OCI-LY3 (cell line): ENCODE measurements around the gene NBEA.

Experiments used
- H2AFZ ChIP-seq: fragments of 200-600, 300-600 bp; shearing (Covaris generic); 2 replicates; pipeline ENCODE4 v1.6.0; 2014; ENCODE audit warnings: antibody characterized with exemption, low read depth, low read length
- H3K27ac ChIP-seq: fragments of 200-600, 300-600 bp; sonication (generic); 2 replicates; pipeline ENCODE4 v1.5.1; 2014; ENCODE audit warnings: mild to moderate bottlenecking, low read length, moderate library complexity, mixed read lengths
- H3K27me3 ChIP-seq: fragments of 200-600, 300-600 bp; sonication (generic); 2 replicates; pipeline ENCODE4 v1.6.1; 2014; ENCODE audit warnings: low read depth, low read length, mixed read lengths
- H3K36me3 ChIP-seq: fragments of 200-600, 300-600 bp; sonication (generic); replicated peaks from 2 replicates; pipeline ENCODE3; 2014; ENCODE audit warnings: low read depth, low read length, mixed read lengths
- H3K4me1 ChIP-seq: fragments of 300-600, 200-600 bp; sonication (generic); 2 replicates; pipeline ENCODE4 v1.6.1; 2014; ENCODE audit warnings: low read length, mixed read lengths
- H3K4me2 ChIP-seq: fragments of 200-600, 300-600 bp; sonication (generic); 2 replicates; pipeline ENCODE4 v1.6.1; 2014; ENCODE audit warnings: low read length, mixed read lengths
- H3K4me3 ChIP-seq: fragments of 300-600, 200-600 bp; sonication (generic); 2 replicates; pipeline ENCODE4 v1.5.1; 2014; ENCODE audit warnings: antibody characterized with exemption, mild to moderate bottlenecking, low read length, moderate library complexity
- H3K79me2 ChIP-seq: fragments of 300-600, 200-600 bp; shearing (Covaris generic); 2 replicates; pipeline ENCODE4 v1.6.1; 2014; ENCODE audit warnings: mild to moderate bottlenecking, low read length, mixed read lengths
- H3K9ac ChIP-seq: fragments of 300-600, 200-600 bp; shearing (Covaris generic); 2 replicates; pipeline ENCODE4 v1.6.0; 2014; ENCODE audit warnings: mild to moderate bottlenecking, low read length, moderate library complexity
- H3K9me3 ChIP-seq: fragments of 200-600, 300-600 bp; shearing (Covaris generic); 2 replicates; pipeline ENCODE4 v1.6.1; 2014; ENCODE audit warnings: low read length, mixed read lengths; ENCODE audit not compliant: insufficient read depth
- H4K20me1 ChIP-seq: fragments of 200-600, 300-600 bp; sonication (generic); 2 replicates; pipeline ENCODE4 v1.6.1; 2016; ENCODE audit warnings: low read length, mixed read lengths; ENCODE audit not compliant: insufficient read depth
- EZH2phosphoT487 ChIP-seq: fragments of 200-600 bp; shearing (Covaris generic); IDR thresholded peaks from 2 replicates; pipeline ENCODE4 v1.6.1; 2018; ENCODE audit warnings: antibody characterized with exemption, mixed run types, low read depth
- TF ChIP-seq, protein P1 (sequence below): fragments of 200-600, 300-600 bp; sonication (generic); IDR thresholded peaks from 2 replicates; pipeline ENCODE4 v1.5.1; 2014; ENCODE audit warnings: antibody characterized with exemption, low read length, low read depth

The NBEA gene

DNA sequence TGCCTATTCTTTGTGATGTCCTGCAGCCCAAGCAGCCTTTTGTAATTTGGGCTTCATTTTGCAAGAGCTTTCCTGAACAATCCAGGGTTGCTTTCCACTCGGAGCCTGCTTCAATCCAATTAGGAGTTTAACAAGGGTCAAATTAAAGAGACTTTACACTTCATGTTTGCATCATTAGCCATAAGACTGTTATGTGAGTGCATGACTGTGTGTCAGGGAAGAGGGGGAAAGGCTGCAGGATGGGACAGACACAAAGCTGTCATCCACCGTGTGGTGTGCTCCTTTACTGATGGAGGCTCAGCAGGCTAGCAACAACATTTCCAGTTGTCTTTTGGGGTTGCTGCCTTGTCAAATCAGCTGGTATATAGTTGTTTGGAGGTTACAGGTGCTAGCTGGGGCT, 558.1 kb downstream of the NBEA start:
- Histone ChIP-seq H3K9ac (no peak overlapping the region), H3K9me3 (no peaks in the 10 kb centered on the region), H3K27ac (no peak overlapping the region), H3K4me2 (no peak overlapping the region), H3K27me3 (no peaks in the 10 kb centered on the region), H4K20me1 (no peaks in the 10 kb centered on the region), H2AFZ (no peak overlapping the region), H3K79me2 (no peaks in the 10 kb centered on the region), H3K4me3 (no peak overlapping the region), H3K36me3 (no peaks in the 10 kb centered on the region), H3K4me1 (peaks cover 3% of the 10 kb centered on the region; the same call in 1 of the 2 replicates)
- no peak for TF ChIP-seq EZH2phosphoT487
- TF ChIP-seq, protein P1, sequence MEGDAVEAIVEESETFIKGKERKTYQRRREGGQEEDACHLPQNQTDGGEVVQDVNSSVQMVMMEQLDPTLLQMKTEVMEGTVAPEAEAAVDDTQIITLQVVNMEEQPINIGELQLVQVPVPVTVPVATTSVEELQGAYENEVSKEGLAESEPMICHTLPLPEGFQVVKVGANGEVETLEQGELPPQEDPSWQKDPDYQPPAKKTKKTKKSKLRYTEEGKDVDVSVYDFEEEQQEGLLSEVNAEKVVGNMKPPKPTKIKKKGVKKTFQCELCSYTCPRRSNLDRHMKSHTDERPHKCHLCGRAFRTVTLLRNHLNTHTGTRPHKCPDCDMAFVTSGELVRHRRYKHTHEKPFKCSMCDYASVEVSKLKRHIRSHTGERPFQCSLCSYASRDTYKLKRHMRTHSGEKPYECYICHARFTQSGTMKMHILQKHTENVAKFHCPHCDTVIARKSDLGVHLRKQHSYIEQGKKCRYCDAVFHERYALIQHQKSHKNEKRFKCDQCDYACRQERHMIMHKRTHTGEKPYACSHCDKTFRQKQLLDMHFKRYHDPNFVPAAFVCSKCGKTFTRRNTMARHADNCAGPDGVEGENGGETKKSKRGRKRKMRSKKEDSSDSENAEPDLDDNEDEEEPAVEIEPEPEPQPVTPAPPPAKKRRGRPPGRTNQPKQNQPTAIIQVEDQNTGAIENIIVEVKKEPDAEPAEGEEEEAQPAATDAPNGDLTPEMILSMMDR, result no peak

DNA sequence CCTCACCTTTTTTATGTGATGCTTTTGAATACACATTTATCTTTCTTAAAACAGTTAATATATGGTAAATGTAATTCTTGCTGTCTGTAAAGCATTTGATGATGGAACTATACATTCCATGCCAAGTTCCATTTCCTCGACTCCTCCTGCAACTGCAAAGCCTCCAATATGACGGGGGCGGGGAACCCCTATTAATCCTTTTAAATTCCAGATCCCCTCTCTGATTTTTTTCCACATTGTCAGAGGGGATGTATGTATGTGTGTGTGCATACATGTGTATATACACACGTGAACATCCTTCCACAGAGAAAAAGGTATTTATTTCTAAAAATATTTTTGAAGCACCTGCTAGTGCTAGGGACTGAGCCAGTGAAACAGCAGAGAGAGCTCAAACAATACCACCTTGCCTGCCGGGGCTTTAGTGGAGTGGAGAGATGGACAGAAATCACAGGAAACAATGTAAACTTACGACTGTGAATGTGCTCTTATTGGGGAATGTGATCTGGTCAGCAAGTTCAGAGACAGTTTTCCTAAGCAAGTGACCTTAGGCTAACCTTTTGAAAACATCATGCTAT, 559.7 kb downstream of the NBEA start:
- no peak overlapping the region for H3K4me2 ChIP-seq

DNA sequence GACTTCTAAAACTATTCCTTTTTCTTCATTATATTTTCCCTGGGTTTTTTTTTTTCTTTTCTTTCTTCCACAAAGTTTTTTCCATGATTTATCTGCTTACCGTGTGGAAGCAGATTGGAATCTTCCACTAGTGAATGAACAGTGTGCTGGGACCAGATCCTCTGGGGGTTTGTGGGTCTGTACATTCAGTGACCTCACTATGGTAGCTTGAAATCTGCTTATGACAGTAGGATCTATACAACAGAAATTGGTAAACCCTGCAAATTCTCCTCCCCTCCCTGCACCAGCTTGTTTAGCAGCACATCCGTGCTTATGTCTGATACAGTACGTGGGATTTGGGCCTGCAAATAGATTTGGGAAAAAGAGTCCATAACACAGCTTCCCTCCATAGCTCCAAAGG, 560.4 kb downstream of the NBEA start:
- no peak overlapping the region for H2AFZ ChIP-seq
- H3K27me3 ChIP-seq, result no peaks in the 10 kb centered on the region
- no peak overlapping the region for H3K4me2 ChIP-seq
- no peaks in the 10 kb centered on the region for H3K79me2 ChIP-seq
- H3K4me3 ChIP-seq, result no peak overlapping the region
- H3K9me3 ChIP-seq, result no peaks in the 10 kb centered on the region
- no peaks in the 10 kb centered on the region for H3K36me3 ChIP-seq
- H3K27ac ChIP-seq, result no peak overlapping the region
- H3K9ac ChIP-seq, result no peak overlapping the region
- TF ChIP-seq EZH2phosphoT487, result no peak
- TF ChIP-seq, protein P1, result no peak
- H3K4me1 ChIP-seq, result no peaks in the 10 kb centered on the region
- no peaks in the 10 kb centered on the region for H4K20me1 ChIP-seq

More for the DNA sequence above, 559.7 kb downstream of the NBEA start:
- H3K27me3 ChIP-seq, result no peaks in the 10 kb centered on the region
- H3K36me3 ChIP-seq, result no peaks in the 10 kb centered on the region
- H3K9ac ChIP-seq, result no peak overlapping the region
- no peaks in the 10 kb centered on the region for H3K9me3 ChIP-seq
- TF ChIP-seq, protein P1, result no peak
- no peak for TF ChIP-seq EZH2phosphoT487
- H3K4me3 ChIP-seq, result no peak overlapping the region
- no peaks in the 10 kb centered on the region for H3K79me2 ChIP-seq
- H4K20me1 ChIP-seq, result no peaks in the 10 kb centered on the region
- H3K27ac ChIP-seq, result no peak overlapping the region
- no peaks in the 10 kb centered on the region for H3K4me1 ChIP-seq
- no peak overlapping the region for H2AFZ ChIP-seq

DNA sequence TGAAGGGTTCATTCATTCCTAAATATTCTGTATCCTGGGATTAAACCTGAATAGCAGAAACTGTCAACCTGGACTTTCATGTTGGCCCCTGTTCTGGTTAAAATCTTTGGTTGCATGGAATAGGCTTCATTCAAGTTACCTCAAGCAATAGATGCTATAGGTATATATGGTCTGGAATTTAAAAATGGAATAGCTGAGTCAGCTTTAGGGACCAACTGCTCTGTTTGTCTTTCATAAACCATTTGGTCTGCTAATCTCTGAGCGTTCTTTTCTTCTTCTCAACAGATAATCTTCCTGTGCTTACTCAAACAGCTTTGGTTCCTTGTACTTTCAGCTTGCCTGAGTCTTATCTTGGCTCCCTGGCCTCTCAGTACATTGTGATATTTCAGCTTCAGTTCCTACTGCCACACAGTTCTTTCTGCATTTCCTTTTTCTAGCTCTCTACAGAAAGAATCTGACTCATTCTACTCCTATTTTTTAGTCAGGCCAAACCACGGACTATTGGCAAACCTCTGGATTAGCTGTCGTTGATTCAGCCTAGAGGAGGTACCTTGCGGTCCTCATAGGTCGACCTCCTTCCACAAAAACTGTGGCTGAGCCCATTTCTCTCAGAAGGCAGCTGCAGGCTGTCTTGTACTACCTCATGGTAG, 570.3 kb downstream of the NBEA start:
- no peak overlapping the region for H3K4me3 ChIP-seq
- no peaks in the 10 kb centered on the region for H3K9me3 ChIP-seq
- TF ChIP-seq, protein P1, result no peak
- no peak for TF ChIP-seq EZH2phosphoT487
- H3K27ac ChIP-seq, result no peak overlapping the region
- H4K20me1 ChIP-seq, result no peaks in the 10 kb centered on the region
- H3K27me3 ChIP-seq, result no peaks in the 10 kb centered on the region
- H3K4me2 ChIP-seq, result peak overlapping the region; percentile 29
- H3K36me3 ChIP-seq, result no peaks in the 10 kb centered on the region
- H3K79me2 ChIP-seq, result no peaks in the 10 kb centered on the region
- no peak overlapping the region for H3K9ac ChIP-seq
- no peak overlapping the region for H2AFZ ChIP-seq
- H3K4me1 ChIP-seq, result peaks cover 10% of the 10 kb centered on the region
